CD1c-positive myeloid dendritic cell (primary cell): ENCODE data around the gene PCSK1.
"Not testable (repeated sequence)": the region's sequence is repeated elsewhere in the genome, so short reads cannot be mapped to it uniquely, and the experiment has no call there.

ENCODE experiments used
- DNase-seq: peaks from one replicate; pipeline ENCODE4 v3.0.0-alpha.2; 2016; ENCODE audit errors: extremely low spot score

Gene PCSK1

GRCh38 chr5:96372726-96373380 is 60.2 kb downstream of the PCSK1 start:
- DNase-seq, result no peak

DNA sequence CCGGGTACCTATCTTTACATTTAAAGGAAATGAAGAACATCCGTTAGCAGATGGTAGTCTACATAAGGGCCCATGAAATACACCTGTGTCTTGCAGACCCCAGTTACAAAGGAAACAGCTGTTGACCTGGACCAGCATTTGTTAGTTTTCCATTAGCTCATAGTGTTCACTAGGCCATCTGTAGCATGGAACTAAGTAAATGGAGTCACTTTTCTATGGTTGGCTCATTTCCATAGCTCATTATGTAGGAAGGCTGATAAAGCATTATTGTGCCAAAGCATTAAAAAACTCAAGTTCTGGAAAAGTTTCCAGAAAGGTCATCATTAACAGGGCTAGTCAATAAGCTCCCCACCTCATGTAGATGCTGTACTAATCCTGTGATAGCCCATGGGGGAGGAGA is 62.1 kb downstream of the PCSK1 start:
- no peak for DNase-seq

- not testable (repeated sequence) for DNase-seq
Observed at GRCh38 chr5:96367337-96367736, 65.7 kb downstream of the PCSK1 start.

GRCh38 chr5:96354237-96354636 is 78.8 kb downstream of the PCSK1 start:
- no peak for DNase-seq

DNA sequence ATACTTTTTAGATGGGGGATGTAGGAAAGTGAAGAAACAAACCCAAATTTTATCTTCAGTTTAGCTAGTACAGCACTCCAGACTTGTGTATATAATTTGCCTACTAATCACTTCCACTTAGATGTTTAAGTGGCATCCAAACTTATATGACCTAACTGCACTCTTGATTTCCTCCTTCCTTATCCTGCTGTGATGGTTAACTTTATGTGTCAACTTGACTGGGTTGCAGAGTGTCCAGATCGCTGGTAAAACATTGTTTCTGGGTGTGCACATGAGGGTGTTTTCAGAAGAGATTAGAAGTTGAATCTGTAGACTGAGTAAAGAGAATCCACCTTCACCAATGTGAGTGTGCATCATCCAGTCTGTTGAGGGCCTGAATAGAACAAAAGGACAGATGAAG is 79.8 kb downstream of the PCSK1 start:
- DNase-seq, result no peak

DNA sequence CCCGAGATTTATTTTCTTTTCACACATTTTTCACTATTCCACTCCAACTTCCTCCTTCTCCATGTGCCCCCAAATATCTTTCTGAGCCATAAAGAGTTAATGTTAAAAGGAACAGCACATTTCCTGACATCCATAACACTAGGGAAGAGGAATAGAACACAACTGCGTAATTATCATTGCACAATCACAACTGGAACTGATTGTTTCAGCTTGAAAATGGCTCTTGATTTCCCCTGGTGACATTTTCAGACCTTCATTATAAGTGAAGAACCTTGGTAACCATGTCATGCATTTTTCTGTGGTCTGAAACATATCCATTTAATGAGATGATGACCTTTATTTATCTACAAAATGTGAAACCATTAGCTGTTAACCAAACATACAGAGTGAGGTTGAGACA is 82.4 kb downstream of the PCSK1 start:
- DNase-seq, result no peak

DNA sequence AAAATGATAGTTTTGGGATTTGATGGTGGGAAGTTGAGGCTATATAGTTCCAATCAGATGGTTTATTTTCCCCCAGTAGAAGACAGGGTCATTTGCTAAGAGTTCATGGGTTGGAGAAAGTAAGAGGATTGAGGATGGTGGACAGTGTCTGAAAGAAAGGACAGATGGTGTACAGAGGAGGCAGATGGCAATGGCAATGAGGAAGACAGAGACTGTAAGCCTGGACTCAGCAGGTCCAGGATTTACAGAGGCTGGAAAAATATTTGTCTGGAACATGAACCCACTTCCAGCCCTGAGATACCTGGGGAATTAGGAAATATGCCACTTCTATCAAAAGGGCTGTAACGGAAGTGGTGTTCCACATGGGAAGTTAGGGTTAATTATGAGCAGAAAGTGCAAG is 84.5 kb downstream of the PCSK1 start:
- DNase-seq, result no peak

- no peak for DNase-seq
Observed at GRCh38 chr5:96347502-96348292, 85.4 kb downstream of the PCSK1 start.

GRCh38 chr5:96344678-96345577 is 88.1 kb downstream of the PCSK1 start:
- peak; percentile 45 for DNase-seq

- DNase-seq, result no peak
Observed at GRCh38 chr5:96343094-96343493, 90.0 kb downstream of the PCSK1 start.

DNA sequence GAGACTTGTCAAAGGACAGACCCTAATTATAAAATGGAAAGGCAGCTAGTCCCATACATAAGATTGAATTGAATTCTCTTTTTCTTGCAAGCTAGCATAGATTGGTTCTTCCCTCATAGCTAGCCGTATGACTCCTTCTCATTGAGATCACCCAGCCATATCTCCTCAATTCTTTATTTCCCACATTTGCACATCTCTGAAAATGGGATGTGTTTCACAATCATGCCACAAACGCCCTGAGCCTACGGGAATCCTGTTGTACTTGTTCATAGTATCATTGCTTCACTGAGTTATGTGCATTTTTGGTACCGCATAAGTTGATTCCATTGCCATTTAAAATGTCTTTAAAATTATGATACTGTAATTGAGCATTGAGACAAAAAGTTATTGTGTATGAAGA is 90.5 kb downstream of the PCSK1 start:
- DNase-seq, result no peak
